Cardiac septum (tissue), 1 donor: ENCODE results near the gene CABLES1. TPM values are rescaled to one million over a fixed set of nuclear protein-coding genes. Genes with fewer than 3 reads are reported as not detected.
A peak's percentile ranks its signal among the peaks of the same experiment; 100 is the strongest.
"Not testable (repeated sequence)": the region's sequence is repeated elsewhere in the genome, so short reads cannot be mapped to it uniquely, and the experiment has no call there.

Source experiments
- DNase-seq: peaks from one replicate; pipeline ENCODE4 v3.0.0-alpha.2; 2020; ENCODE audit warnings: low spot score
- intact Hi-C: fragments of 100-400 bp; cut with DNase I; formaldehyde crosslinking; loops from one replicate; pipeline ENCODE4 v1.14.0; 2022
- long read RNA-seq: library from polyadenylated mRNA; unstranded; transcript quantifications from one replicate; pipeline ENCODE4 v2.0.0, GENCODE V29; 2021
- total RNA-seq: library from RNA; stranded (reverse); fragmentation: NEBNext Ultra II Directional; extraction: Animal tissue kit (Norgen Biotek cat#: 25700); gene quantifications from one replicate; pipeline ENCODE4 v1.2.1, GENCODE V29; 2021
- donor health status: DM: no; HTN: no; CAD: no.

Gene CABLES1, protein sequence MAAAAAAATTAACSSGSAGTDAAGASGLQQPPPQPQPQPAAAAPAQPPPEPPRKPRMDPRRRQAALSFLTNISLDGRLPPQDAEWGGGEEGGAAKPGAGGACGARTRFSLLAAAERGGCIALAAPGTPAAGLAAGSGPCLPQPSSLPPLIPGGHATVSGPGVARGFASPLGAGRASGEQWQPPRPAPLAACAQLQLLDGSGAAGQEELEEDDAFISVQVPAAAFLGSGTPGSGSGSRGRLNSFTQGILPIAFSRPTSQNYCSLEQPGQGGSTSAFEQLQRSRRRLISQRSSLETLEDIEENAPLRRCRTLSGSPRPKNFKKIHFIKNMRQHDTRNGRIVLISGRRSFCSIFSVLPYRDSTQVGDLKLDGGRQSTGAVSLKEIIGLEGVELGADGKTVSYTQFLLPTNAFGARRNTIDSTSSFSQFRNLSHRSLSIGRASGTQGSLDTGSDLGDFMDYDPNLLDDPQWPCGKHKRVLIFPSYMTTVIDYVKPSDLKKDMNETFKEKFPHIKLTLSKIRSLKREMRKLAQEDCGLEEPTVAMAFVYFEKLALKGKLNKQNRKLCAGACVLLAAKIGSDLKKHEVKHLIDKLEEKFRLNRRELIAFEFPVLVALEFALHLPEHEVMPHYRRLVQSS
- total RNA-seq, result 1.5 TPM
- long read RNA-seq, full-length matches to known transcripts, result 1 of 1 reads
- long read RNA-seq, partial matches to known transcripts, result 0 of 1 reads
- long read RNA-seq, other reads (novel, unspliced or antisense), result 0 of 1 reads

DNA sequence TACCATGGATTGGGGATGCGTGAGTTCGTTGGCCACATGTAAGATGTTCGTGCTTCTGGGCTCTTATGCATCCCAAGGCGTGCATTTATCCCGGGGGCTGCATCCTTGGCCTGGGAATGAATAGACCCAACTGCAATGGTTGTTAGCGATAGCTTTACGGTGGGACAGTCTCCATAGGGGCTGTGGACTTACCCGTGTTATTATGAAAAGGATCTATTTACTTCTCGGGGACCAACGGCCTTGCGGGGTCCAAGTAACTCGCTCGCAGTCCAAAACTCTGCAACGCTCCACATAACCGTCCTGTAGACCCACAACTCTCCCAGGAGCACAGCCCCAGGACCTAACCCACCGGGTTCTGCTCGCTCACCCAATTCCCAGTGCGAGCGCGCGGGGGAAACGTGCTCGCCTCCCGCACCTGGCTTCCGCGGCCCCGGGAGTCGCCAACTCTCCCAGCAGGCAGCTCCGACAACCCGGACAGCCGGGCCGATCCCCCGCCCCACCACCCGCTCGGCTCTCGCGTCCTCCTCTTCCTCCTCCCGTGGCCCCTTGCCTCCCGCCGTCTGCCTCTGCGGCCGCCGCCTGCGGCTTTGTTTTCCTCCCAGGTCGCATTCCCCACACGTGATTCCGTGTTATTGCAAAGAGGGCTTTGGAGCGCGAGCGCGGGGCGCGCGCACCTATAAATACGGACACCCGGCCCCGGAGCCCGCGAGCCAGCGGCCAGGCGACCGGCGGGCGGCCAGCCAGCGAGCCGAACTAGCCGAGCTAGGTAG, at the start of gene CABLES1:
TSS of gene CABLES1 (plus strand) at position 706 of the 770 bp plus-strand sequence. CDS start 278 bp downstream, outside the sequence.
- intact Hi-C loops, result loop anchor here (5.0 kb wide), 4 partner anchors 77 to 277 kb away; no protein-coding TSS in a partner anchor
- no peak for DNase-seq

DNA sequence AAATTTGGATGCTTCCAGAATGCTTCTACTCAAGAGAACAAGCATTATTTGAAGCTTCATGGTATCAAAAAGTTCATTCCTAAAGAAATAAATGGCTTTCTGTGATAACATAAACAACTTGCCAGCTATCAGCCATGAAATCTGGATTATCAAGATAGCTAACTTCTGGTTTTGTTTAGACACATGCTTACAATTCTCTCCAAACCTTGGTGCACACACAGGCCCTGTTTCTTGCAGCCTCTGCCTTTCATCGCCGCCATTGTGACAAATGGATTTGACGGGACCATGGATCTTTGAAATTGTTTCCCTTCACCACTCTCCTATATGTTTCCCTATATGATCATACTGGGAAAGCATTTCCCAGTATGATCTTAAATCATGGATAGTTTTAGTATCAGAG, 47.9 kb upstream of the CABLES1 start:
- intact Hi-C loops, result no loop called here
- DNase-seq, result no peak

DNA sequence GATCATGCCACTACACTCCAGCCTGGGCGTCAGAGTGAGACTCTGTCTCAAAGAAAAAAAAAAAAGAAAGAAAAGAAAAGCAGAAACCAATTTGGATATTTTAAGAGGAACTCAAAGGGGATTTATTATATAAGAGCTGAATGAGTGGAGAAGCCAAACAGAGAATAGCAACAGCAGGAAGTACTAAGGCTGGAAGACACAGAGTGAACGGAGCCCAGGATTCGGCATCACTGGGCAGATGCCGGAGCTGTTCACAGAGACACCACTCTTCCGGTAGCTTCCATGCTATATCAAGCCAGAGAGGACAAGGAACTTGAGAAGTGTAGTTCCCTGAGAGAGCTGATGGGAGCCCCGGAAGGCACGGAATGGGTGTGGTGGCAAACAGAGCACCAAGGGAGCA, 47.0 kb upstream of the CABLES1 start:
- DNase-seq, result no peak
- intact Hi-C loops, result no loop called here

DNA sequence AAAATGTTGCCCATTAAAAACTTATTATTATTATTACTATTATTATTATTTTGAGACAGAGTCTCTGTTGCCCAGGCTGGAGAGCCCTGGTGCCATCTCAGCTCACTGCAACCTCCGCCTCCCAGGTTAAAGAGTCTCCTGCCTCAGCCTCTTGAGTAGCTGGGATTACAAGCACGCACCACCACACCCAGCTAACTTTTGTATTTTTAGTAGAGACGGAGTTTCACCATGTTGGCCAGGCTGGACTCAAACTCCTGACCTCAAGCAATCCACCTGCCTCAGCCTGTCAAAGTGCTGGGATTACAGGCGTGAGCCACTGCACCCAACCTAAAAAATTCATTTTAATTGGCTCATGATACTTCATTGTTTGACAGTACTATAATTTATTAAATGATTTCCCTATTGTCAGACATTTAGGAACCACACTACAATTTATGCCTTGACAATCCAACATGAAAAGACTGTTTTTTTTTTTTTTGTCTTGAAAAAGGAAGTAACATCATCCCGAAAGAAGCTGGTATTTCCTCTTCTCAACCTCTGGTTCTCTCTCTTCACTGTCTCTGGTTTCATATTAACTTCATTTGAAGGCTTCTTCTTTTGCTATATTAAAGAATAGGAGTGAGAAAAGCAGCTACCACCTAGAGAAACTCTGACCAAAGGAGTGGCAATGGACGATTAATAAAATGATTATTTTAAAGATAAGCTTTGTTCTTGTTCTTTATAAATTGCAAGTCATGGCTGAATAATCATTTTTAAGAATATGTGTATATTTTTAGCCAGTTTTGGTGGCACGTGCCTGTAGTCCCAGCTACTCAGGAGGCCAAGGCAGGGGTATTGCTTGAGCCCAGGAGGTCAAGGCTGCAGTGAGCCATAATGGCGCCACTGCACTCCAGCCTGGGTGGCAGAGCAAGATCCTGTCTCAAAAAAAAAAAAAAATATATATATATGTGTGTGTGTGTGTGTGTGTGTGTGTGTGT, 44.0 kb upstream of the CABLES1 start:
- intact Hi-C loops, DNase-seq: not testable (repeated sequence)

DNA sequence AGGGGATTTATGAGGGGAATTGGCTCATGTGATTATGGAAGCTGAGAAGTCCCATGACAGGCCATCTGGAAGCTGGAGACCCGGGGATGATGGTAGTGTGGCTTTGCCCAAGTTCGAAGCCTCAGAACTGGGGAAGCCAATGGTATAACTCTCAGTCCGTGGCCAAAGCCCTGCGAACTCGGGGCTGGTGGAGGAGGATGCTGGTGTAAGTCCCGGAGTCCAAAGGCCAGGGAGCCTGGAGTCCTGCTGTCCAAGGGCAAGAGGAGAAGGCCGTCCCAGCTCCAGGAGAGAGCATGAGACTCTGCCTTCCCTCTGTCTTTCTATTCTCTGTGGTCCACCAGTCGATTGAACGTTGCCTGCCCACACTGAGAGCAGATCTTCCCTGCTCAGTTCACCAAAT, 43.2 kb upstream of the CABLES1 start:
- DNase-seq, result no peak
- intact Hi-C loops, result no loop called here

DNA sequence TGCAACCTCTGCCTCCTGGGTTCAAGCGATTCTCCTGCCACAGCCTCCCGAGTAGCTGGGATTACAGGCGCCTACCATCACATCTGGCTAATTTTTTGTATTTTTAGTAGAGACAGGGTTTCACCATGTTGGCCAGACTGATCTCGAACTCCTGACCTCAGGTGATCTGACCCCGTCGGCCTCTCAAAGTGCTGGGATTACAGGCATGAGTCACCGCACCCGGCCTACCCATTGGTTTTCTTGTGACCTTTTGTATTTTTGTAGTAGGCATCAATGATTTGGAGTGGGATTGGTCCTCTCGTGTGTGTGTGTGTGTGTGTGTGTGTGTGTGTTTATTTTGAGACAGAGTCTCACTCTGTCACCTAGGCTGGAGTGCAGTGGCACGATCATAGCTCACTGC, 42.2 kb upstream of the CABLES1 start:
- intact Hi-C loops, DNase-seq: not testable (repeated sequence)

DNA sequence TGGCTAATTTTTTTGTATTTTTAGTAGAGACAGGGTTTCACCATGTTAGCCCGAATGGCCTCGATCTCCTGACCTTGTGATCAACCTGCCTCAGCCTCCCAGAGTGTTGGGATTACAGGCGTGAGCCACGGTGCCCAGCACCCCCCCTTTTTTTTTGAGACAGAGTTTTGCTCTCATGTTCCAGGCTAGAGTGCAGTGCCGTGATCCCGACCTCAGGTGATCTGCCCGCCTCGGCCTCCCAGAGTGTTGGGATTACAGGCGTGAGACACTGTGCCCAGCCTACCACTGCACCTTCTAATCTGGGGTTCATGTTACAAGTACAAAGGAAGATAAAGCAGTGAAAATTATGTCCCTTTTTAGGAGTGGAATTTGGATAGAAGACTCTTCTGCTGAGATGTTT, 41.5 kb upstream of the CABLES1 start:
- intact Hi-C loops, result no loop called here
- peak; percentile 9 for DNase-seq

DNA sequence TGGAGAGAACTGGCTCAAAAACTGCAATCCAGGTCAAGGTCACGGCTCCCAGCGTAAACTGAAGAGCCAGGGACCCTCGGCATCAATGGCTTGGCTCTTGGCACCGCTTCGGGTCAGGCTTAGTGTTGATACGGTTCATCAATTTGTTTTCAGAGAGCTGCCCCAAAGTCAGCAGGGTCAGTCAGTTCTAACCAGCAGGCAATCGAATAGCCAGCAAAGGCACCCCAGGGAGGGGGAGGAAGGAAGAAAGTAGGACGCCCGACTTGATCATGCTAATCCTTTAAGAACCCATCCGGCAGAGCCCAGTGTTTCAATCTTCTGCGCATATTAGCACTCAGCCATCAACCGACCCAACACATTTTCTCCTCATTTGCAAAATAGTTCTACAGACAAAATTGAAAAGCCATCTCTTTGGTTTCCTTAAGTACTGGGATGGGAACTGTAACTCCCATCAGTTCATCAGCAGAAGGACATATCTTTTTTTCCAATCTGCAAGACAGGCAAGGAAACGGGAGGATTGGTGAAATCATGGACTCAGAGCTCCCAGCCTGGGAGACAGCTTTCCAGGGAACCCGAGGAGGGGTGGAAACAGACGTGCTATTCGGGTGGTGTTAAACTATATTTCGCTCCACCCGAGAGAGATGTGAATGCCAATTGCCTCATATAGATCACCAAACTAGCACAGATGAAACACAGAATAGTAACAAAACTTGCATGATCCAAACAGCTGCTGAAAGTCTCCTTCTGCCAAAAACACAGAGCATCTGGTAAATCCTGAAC, 40.7 kb upstream of the CABLES1 start:
- intact Hi-C loops, result no loop called here

DNA sequence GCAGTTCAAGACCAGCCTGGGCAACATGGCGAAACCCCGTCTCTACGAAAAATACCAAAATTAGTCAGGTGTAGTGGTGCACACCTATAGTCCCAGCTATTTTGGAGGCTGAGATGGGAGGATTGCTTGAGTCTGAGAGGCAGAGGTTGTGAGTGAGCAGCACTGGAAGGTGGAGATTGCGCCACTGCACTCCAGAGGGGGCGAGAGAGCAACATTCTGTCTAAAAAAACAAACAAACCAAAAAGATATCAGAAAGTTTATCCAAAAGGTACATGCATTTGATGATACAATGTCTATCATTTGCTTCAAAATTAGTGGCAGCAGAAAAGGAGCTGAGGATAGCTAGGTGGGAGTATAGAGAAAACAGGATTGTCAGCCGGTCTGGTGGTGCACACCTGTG, 39.8 kb upstream of the CABLES1 start:
- intact Hi-C loops, result no loop called here
- DNase-seq, result no peak

More for the DNA sequence above, 40.7 kb upstream of the CABLES1 start:
- peak; percentile 31 for DNase-seq

DNA sequence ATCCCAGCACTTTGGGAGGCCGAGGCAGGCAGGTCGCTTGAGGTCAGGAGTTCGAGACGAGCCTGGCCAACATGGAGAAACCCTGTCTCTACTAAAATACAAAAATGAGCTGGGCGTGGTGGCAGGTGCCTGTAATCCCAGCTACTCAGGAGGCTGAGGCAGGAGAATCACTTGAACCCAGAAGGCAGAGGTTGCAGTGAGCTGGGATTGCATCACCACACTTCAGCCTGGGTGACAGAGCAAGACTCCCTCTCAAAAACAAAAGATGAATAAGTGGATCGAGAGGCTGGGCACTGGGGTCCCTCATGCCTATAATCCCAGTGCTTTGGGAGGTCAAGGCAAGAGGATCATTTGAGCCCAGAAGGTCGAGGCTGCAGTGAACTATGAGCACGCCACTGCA, 38.3 kb upstream of the CABLES1 start:
- intact Hi-C loops, result not testable (repeated sequence)
- peak; percentile 36 for DNase-seq

DNA sequence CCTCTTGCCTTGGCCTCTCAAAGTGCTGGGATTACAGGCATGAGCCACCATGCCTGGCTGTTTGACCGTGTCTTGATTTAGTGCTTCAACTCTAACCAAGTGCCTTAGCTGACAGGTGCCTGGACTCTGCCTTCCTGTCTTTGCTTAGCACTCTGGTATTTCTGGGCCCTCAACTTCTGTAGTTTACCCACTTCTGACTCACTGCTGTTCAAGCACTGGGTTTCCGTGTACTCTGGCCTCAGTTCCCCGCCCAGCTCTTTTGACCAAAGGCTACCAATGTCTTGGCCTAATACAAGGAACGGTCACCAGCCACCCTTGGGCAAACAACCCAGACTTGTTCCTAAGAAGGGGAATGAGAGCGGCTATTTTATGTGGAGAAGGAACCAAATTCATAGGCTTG, 35.7 kb upstream of the CABLES1 start:
- peak; percentile 33 for DNase-seq
- intact Hi-C loops, result no loop called here

DNA sequence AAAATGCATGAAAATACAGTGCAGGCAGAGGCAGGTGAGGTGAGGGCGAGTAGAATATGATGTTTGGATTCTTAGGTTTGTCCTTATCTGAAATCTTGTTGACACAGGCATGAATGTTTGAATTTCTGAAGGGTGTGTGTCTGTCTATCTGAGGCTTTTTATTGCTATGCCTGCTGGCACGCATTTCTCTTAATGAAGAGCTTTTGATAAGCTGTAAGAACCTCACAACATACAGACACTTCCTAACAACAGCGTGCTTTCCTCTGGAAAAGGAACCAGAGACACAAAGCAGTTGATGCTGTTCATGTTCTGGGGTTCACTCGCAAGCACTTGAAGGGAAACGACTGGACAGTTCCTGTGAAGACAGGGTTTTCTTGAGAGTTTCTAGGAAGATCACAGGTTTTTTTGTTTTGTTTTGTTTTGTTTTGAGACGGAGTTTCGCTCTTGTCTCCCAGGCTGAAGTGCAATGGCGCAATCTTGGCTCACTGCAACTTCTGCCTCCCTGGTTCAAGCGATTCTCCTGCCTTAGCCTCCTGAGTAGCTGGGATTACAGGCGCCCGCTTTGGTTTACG, 33.3 kb upstream of the CABLES1 start:
- DNase-seq, result no peak
- intact Hi-C loops, result no loop called here

DNA sequence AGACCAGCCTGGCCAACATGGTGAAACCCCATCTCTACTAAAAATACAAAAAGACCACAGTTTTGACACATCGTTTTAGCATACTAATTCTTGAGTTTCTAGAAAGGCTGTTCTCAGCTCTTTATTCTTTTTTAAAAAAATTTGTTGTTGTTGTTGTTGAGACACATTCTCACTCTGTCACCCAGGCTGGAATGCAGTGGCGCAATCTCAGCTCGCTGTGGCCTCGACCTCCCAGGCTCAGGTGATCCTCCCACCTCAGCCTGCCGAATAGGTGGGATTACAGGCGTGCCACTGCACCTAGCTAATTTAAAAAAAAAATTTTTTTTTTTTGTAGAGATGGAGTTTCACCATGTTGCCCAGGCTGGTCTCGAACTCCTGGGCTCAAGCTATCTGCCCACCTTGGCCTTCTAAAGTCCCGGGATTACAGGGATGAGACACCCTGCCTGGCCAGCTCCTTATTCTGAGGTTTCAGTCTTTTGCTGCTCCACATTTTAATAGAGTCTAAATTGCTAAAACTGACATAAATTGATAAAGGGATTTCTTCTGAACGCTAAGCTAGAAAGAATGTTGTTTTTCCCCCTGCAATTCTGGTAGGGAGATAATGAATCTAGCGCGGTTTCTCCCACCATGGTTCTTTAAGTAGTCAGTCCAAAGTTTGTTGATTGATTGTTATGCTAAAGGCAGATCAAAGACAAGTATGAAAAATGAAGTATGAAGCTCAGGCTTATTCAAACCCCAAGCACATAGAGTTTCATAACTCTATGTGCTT, 32.6 kb upstream of the CABLES1 start:
- DNase-seq, result no peak
- intact Hi-C loops, result no loop called here

DNA sequence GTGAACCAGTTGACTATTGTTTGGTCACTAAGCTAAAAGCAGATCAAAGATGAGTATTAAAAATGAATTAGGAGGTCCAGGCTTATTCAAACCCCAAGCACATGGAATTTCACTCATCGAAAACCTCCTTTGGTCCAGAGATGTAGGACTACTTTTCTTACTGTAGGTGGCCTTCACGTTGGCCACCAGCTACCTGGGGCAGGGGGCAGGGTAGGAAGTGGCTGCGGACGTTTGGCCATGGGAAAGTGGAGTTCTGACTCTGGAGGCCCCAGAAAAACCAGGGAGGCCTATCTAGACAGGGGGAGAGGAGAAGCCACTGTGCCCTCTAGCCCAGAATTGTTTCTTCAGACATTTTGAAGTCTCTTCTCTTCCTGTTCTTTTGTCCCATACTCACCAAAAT, 31.8 kb upstream of the CABLES1 start:
- DNase-seq, result no peak
- intact Hi-C loops, result no loop called here

DNA sequence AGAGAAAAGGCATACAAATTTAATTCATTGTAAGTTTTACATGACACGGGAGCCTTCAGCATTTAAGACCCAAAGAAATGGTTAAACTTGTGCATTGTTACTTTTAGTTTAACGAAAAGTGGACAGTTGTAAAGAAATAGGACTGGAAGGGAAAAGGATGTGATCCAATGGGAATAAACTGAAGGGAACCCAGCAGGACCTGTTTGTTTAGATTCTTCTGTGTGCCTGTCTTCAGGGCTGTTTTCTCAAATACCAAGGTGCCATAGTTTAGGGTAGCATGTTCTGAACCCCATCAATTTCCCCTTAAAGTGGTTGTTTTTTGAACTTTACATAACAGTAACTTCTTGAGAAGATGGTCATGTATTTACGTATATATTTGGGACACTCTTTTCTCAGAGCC, 30.3 kb upstream of the CABLES1 start:
- no peak for DNase-seq
- intact Hi-C loops, result no loop called here

DNA sequence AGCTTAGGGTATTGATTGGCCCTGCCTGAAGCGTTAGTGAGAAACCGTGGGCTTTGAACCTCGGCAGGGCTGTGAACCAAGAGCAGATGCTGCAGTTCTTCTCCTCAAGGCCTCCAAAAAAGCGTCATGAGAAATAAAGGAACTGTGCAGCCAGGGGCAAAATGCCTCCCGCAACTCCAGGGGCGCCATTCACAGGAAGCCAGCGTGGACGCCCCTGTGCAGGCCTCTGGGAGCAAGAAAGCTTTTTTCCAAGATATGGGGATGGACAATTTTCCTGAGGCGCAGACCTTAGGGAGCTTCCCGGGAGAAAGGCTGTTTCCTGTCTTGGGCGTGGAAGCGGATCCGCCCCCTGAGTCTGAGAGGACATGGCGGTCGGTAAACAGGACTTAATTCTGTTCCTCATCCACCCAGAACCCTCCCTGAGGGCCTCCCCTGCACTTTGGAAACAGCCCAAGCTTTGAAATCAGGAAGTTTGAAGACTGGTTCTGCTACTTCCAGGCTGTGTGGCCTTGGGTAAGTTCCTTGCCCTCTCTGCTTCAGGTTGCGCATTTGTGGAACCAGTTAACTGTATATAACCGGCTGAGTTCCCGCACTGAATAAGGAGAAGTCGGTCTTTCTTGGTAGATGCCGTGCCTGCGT, 29.6 kb upstream of the CABLES1 start:
- intact Hi-C loops, result no loop called here
- no peak for DNase-seq

DNA sequence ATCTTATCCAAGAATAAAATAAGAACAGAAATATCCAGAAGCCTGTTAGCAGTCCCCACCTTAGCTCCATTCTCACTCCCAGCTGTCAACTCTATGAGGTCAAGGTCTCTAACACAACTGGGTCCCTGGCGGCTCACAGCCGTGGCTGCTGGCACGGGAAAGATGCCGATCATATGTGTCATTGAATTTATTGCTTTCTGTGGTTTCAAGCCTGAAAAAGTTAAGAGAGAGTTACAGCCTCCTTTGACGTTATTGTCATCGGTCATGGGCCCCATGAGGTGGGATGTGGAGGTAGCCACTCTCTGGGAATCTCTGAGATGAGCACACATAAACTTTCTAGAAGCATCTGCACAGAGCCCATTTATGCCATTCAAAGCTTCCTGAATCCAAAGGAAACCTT, 28.7 kb upstream of the CABLES1 start:
- intact Hi-C loops, result no loop called here
- no peak for DNase-seq
